GM23338 (cell line): ENCODE data around the gene RPE. TPM values are rescaled to one million over a fixed set of nuclear protein-coding genes. Genes with fewer than 3 reads are reported as not detected.

Experiments used
- ATAC-seq: fragments of 200-7000 bp; cut with Tn5 transposase; 3 replicates; pipeline ENCODE4 v1.9.1; 2020
- DNase-seq: peaks from one replicate; pipeline ENCODE4 v3.0.0-alpha.2; 2015; ENCODE audit warnings: low spot score
- H2AFZ ChIP-seq: fragments of 200-600 bp; sonication (generic); 2 replicates; pipeline ENCODE4 v1.8.0; 2016; ENCODE audit warnings: antibody characterized with exemption, mild to moderate bottlenecking, moderate library complexity
- H3F3A ChIP-seq: fragments of 200-600 bp; sonication (generic); replicated peaks from 2 replicates; pipeline ENCODE4 v1.8.0; 2017; ENCODE audit warnings: antibody characterized with exemption, mixed run types, low read depth
- H3K27ac ChIP-seq: fragments of 200-600 bp; sonication (generic); 2 replicates; pipeline ENCODE4 v1.6.1; 2016; ENCODE audit warnings: low read depth
- H3K27me3 ChIP-seq: fragments of 200-600 bp; sonication (generic); 2 replicates; pipeline ENCODE4 v1.8.0; 2016; ENCODE audit warnings: mild to moderate bottlenecking, mixed run types, moderate library complexity; ENCODE audit not compliant: insufficient read depth
- H3K36me3 ChIP-seq: fragments of 200-600 bp; sonication (generic); 2 replicates; pipeline ENCODE4 v1.8.0; 2016; ENCODE audit warnings: mild to moderate bottlenecking; ENCODE audit not compliant: insufficient read depth
- H3K4me1 ChIP-seq: fragments of 200-600 bp; sonication (generic); 2 replicates; pipeline ENCODE4 v1.8.0; 2016; ENCODE audit warnings: mild to moderate bottlenecking, moderate library complexity; ENCODE audit not compliant: insufficient read depth
- H3K4me2 ChIP-seq: fragments of 200-600 bp; sonication (generic); 2 replicates; pipeline ENCODE4 v1.7.1; 2017; ENCODE audit warnings: mixed run types
- H3K4me3 ChIP-seq: fragments of 200-600 bp; sonication (generic); 2 replicates; pipeline ENCODE4 v1.6.1; 2016; ENCODE audit warnings: mixed run types
- H3K79me2 ChIP-seq: fragments of 200-600 bp; sonication (generic); replicated peaks from 2 replicates; pipeline ENCODE4 v1.8.0; 2017; ENCODE audit warnings: mild to moderate bottlenecking; ENCODE audit not compliant: insufficient read depth
- H3K9me2 ChIP-seq: fragments of 200-600 bp; sonication (generic); 2 replicates; pipeline ENCODE4 v1.8.0; 2017; ENCODE audit not compliant: insufficient read depth
- H4K20me1 ChIP-seq: fragments of 200-600 bp; sonication (generic); replicated peaks from 2 replicates; pipeline ENCODE4 v1.8.0; 2017; ENCODE audit warnings: mild to moderate bottlenecking; ENCODE audit not compliant: insufficient read depth
- H3K27ac Mint-ChIP-seq: 2 replicates; pipeline ENCODE4 v1.8.0; 2020; ENCODE audit warnings: inconsistent platforms, mild to moderate bottlenecking, moderate library complexity, mixed read lengths
- H3K27me3 Mint-ChIP-seq: 3 replicates; pipeline ENCODE4 v1.8.0; 2022; ENCODE audit warnings: low read depth, mild to moderate bottlenecking, moderate library complexity, mixed read lengths, inconsistent platforms; ENCODE audit not compliant: insufficient read depth, poor library complexity
- H3K36me3 Mint-ChIP-seq: 3 replicates; pipeline ENCODE4 v1.8.0; 2021; ENCODE audit warnings: low read depth, mild to moderate bottlenecking, inconsistent platforms, moderate library complexity, mixed read lengths
- H3K4me1 Mint-ChIP-seq: 3 replicates; pipeline ENCODE4 v1.8.0; 2020; ENCODE audit warnings: mild to moderate bottlenecking, inconsistent platforms, mixed read lengths
- H3K4me3 Mint-ChIP-seq: 3 replicates; pipeline ENCODE4 v1.8.0; 2021; ENCODE audit warnings: moderate library complexity, mild to moderate bottlenecking, inconsistent platforms, mixed read lengths
- H3K9me3 Mint-ChIP-seq: 3 replicates; pipeline ENCODE4 v1.8.0; 2020; ENCODE audit warnings: moderate library complexity, mild to moderate bottlenecking, inconsistent platforms, mixed read lengths
- CREB1 ChIP-seq: fragments of 250-450 bp; sonication (Bioruptor Pico); IDR thresholded peaks from 2 replicates; pipeline ENCODE4 v1.5.0; 2020; ENCODE audit warnings: low read depth, mild to moderate bottlenecking, moderate library complexity
- CTCF ChIP-seq, 2 experiments: fragments of 200-600 bp in 1 of 2; sonication (generic) in 1 of 2; conservative IDR thresholded peaks; 2 replicates each; pipeline versions ENCODE4 v1.5.1 to v1.6.1; 2016 to 2017; ENCODE audit warnings: antibody characterized with exemption in 2 of 2, low read depth in 2 of 2, mild to moderate bottlenecking in 2 of 2, moderate library complexity in 1 of 2
- ETS1 ChIP-seq: IDR thresholded peaks from 2 replicates; pipeline ENCODE4 v1.6.1; 2016; ENCODE audit warnings: antibody characterized with exemption
- EZH2 ChIP-seq: fragments of 200-600 bp; sonication (generic); IDR thresholded peaks from one replicate; pipeline ENCODE4 v1.8.0; 2017; ENCODE audit warnings: antibody characterized with exemption, mild to moderate bottlenecking, low read depth; ENCODE audit not compliant: unreplicated experiment
- EZH2phosphoT487 ChIP-seq: fragments of 200-600 bp; sonication (generic); IDR thresholded peaks from one replicate; pipeline ENCODE4 v1.8.1; 2018; ENCODE audit warnings: antibody characterized with exemption; ENCODE audit not compliant: unreplicated experiment
- JUNB ChIP-seq: IDR thresholded peaks from one replicate; pipeline ENCODE4 v1.6.1; 2016; ENCODE audit warnings: antibody characterized with exemption; ENCODE audit not compliant: unreplicated experiment
- NANOG ChIP-seq: IDR thresholded peaks from 2 replicates; pipeline ENCODE4 v1.6.1; 2016; ENCODE audit warnings: antibody characterized with exemption, borderline replicate concordance
- POLR2AphosphoS5 ChIP-seq: IDR thresholded peaks from 2 replicates; pipeline ENCODE4 v1.6.1; 2016; ENCODE audit warnings: antibody characterized with exemption, low read depth
- REST ChIP-seq: IDR thresholded peaks from one replicate; pipeline ENCODE4 v1.6.1; 2018; ENCODE audit warnings: antibody characterized with exemption; ENCODE audit not compliant: unreplicated experiment
- STAT1 ChIP-seq: IDR thresholded peaks from one replicate; pipeline ENCODE4 v1.6.1; 2016; ENCODE audit warnings: antibody characterized with exemption; ENCODE audit not compliant: unreplicated experiment
- ZNF114 ChIP-seq: fragments of 250-450 bp; sonication (Bioruptor Pico); IDR thresholded peaks from 2 replicates; pipeline ENCODE4 v1.5.0; 2020; ENCODE audit warnings: mild to moderate bottlenecking, moderate library complexity
- ZNF331 ChIP-seq: fragments of 250-450 bp; sonication (Bioruptor Pico); IDR thresholded peaks from 2 replicates; pipeline ENCODE4 v1.5.0; 2020; ENCODE audit warnings: low read depth, mild to moderate bottlenecking, moderate library complexity
- ZNF462 ChIP-seq: fragments of 250-450 bp; sonication (Bioruptor Pico); IDR thresholded peaks from 2 replicates; pipeline ENCODE4 v1.5.0; 2020; ENCODE audit warnings: mild to moderate bottlenecking, moderate library complexity
- polyA plus RNA-seq: library from polyadenylated mRNA; unstranded; fragments of >200 nt; fragmentation: Nextera tagmentation; extraction: Ambion mirVana; gene quantifications from 2 replicates; pipeline ENCODE4 v1.2.1, GENCODE V29; 2016
- total RNA-seq: library from RNA; depleted of rRNA; stranded (reverse); fragments of >200 nt; shearing (Covaris generic); gene quantifications from 2 replicates; pipeline ENCODE4 v1.2.3, GENCODE V29; 2014

The RPE gene
- total and polyA plus RNA-seq, 2 experiments from 2014 or later, result 43.1 to 79.1 TPM

GRCh38 chr2:210049831-210050230 is 47.4 kb downstream of the RPE start:
- no peak overlapping the region for H3K4me2 ChIP-seq
- H3K36me3 ChIP-seq, result peaks cover 5% of the 10 kb centered on the region; the same call in 1 of the 2 replicates
- H3K27me3 Mint-ChIP-seq, result no peaks in the 10 kb centered on the region
- no peaks in the 10 kb centered on the region for H3F3A ChIP-seq
- TF ChIP-seq ZNF331 (no peak), ZNF114 (no peak), EZH2 (no peak), EZH2phosphoT487 (no peak), CTCF (conservative IDR thresholded peaks at IDR 0.05; ENCODE audit: low read depth in 2 of 2) (no peak), NANOG (no peak), ZNF462 (no peak), POLR2AphosphoS5 (no peak), REST (no peak), ETS1 (no peak), CREB1 (CRISPR knock-in tag) (no peak), JUNB (no peak), STAT1 (no peak)
- DNase-seq (no peak), ATAC-seq (no peak)
- no peak overlapping the region for H3K27ac Mint-ChIP-seq
- H3K9me3 Mint-ChIP-seq, result peaks cover 17% of the 10 kb centered on the region
- H3K4me3 Mint-ChIP-seq, result no peak overlapping the region
- peaks cover 28% of the 10 kb centered on the region; the same call in 2 of the 3 replicates for H3K36me3 Mint-ChIP-seq
- H2AFZ ChIP-seq, result no peak overlapping the region
- no peaks in the 10 kb centered on the region for H3K79me2 ChIP-seq
- no peak overlapping the region for H3K4me3 ChIP-seq
- no peaks in the 10 kb centered on the region for H3K9me2 ChIP-seq
- H3K4me1 Mint-ChIP-seq, result no peaks in the 10 kb centered on the region
- no peaks in the 10 kb centered on the region for H3K27me3 ChIP-seq
- H3K27ac ChIP-seq, result no peak overlapping the region
- H4K20me1 ChIP-seq, result no peaks in the 10 kb centered on the region
- H3K4me1 ChIP-seq, result no peaks in the 10 kb centered on the region
